GM21529 (cell line): Measurements from ENCODE around the gene SMIM24.
A peak's percentile ranks its signal among the peaks of the same experiment; 100 is the strongest.
"Not testable (repeated sequence)": the region's sequence is repeated elsewhere in the genome, so short reads cannot be mapped to it uniquely, and the experiment has no call there.

Experiments
- ATAC-seq: cut with Tn5 transposase; IDR thresholded peaks from one replicate; pipeline ENCODE4 v1.9.1; 2021; ENCODE audit not compliant: unreplicated experiment

Gene SMIM24

GRCh38 chr19:3515891-3516422 is 35.6 kb upstream of the SMIM24 start:
- ATAC-seq, result no peak

- ATAC-seq, result no peak
These were observed 34.6 kb upstream of the SMIM24 start for GRCh38 chr19:3514930-3515329.

GRCh38 chr19:3513229-3514140 is 33.2 kb upstream of the SMIM24 start:
- no peak for ATAC-seq

GRCh38 chr19:3512562-3513228 is 32.4 kb upstream of the SMIM24 start:
- ATAC-seq, result no peak

GRCh38 chr19:3511506-3512251 is 31.4 kb upstream of the SMIM24 start:
- ATAC-seq, result no peak

- no peak for ATAC-seq
These were observed 30.4 kb upstream of the SMIM24 start for GRCh38 chr19:3510727-3511126.

GRCh38 chr19:3509566-3509989 is 29.3 kb upstream of the SMIM24 start:
- ATAC-seq, result no peak

GRCh38 chr19:3508771-3509535 is 28.6 kb upstream of the SMIM24 start:
- no peak for ATAC-seq

GRCh38 chr19:3508121-3508661 is 27.9 kb upstream of the SMIM24 start:
- not testable (repeated sequence) for ATAC-seq

- ATAC-seq, result no peak
These were observed 27.2 kb upstream of the SMIM24 start for GRCh38 chr19:3507371-3508120.

GRCh38 chr19:3506384-3507340 is 26.3 kb upstream of the SMIM24 start:
- peak; percentile 12 for ATAC-seq

- ATAC-seq, result peak; percentile 81
These were observed 25.5 kb upstream of the SMIM24 start, which contains the start of gene FZR1 for GRCh38 chr19:3505598-3506383. Gene FZR1, plus strand, starts transcription at chr19:3506311. Its CDS starts 16,679 bp downstream, at chr19:3522990.

GRCh38 chr19:3504735-3505134 is 24.4 kb upstream of the SMIM24 start:
- ATAC-seq, result no peak

GRCh38 chr19:3503036-3503572 is 22.8 kb upstream of the SMIM24 start:
- ATAC-seq, result no peak

GRCh38 chr19:3501780-3502179 is 21.5 kb upstream of the SMIM24 start:
- no peak for ATAC-seq

GRCh38 chr19:3500429-3501101 is 20.2 kb upstream of the SMIM24 start, which contains the start of gene DOHH:
Gene DOHH, minus strand, starts transcription at chr19:3500674. Its CDS starts 3,860 bp downstream, at chr19:3496814.
- peak; percentile 77 for ATAC-seq
